HEK293 (cell line): ENCODE results near the gene KCNMB1.
A peak's percentile ranks its signal among the peaks of the same experiment; 100 is the strongest.

Experiments
- CTCF ChIA-PET: fragments of 350-600 bp; formaldehyde crosslinking; extraction: SDS; loops from one replicate; lab custom pipeline; 2021; ENCODE audit warnings: antibody characterized with exemption; lab: Yijun Ruan, JAX
- POLR2A ChIA-PET: fragments of 300-600 bp; formaldehyde crosslinking; extraction: SDS; loops from one replicate; lab custom pipeline; 2020; ENCODE audit warnings: antibody characterized with exemption, inconsistent platforms; lab: Yijun Ruan, JAX
- H3K27ac ChIP-seq: fragments of 200-500 bp; sonication (Bioruptor generic); 2 replicates; pipeline ENCODE4 v1.5.1; 2014; ENCODE audit warnings: low read depth, low read length, control low read depth, inconsistent platforms; ENCODE audit errors: extremely low read depth
- H3K36me3 ChIP-seq, 2 experiments: fragments of 200-500 bp in 1 of 2; sonication (Bioruptor generic) in 1 of 2; 1 replicate in 1 of 2; 2 replicates in 1 of 2; pipeline ENCODE4 v1.5.1; 2014 to 2017; ENCODE audit warnings: inconsistent platforms in 2 of 2, low read length in 2 of 2; ENCODE audit not compliant: control insufficient read depth in 2 of 2, insufficient read depth in 1 of 2
- H3K4me1 ChIP-seq: fragments of 200-500 bp; sonication (Bioruptor generic); 2 replicates; pipeline ENCODE4 v1.5.1; 2014; ENCODE audit warnings: mild to moderate bottlenecking, low read length, inconsistent platforms; ENCODE audit not compliant: control insufficient read depth, insufficient read depth
- H3K4me3 ChIP-seq: 2 replicates; pipeline ENCODE4 v1.5.1; 2011; ENCODE audit warnings: low read depth, mild to moderate bottlenecking, control low read depth, low read length, moderate library complexity
- H3K9me3 ChIP-seq: fragments of 200-500 bp; sonication (Bioruptor generic); 2 replicates; pipeline ENCODE4 v1.5.1; 2014; ENCODE audit warnings: low read depth, low read length, inconsistent platforms; ENCODE audit not compliant: control insufficient read depth, insufficient read depth
- EGR2 ChIP-seq: fragments of 450-650 bp; formaldehyde crosslinking; IDR thresholded peaks from 2 replicates; pipeline ENCODE4 v1.5.1; 2016; ENCODE audit warnings: low read depth, missing biosample characterization, missing genetic modification characterization
- GFI1B ChIP-seq: fragments of 450-650 bp; formaldehyde crosslinking; IDR thresholded peaks from 2 replicates; pipeline ENCODE4 v1.5.1; 2016; ENCODE audit warnings: missing biosample characterization, missing genetic modification characterization
- KLF7 ChIP-seq: fragments of 450-650 bp; formaldehyde crosslinking; IDR thresholded peaks from 2 replicates; pipeline ENCODE4 v1.5.1; 2016; ENCODE audit warnings: missing biosample characterization, missing genetic modification characterization, borderline replicate concordance
- PATZ1 ChIP-seq: fragments of 450-650 bp; formaldehyde crosslinking; IDR thresholded peaks from 2 replicates; pipeline ENCODE4 v1.5.1; 2016; ENCODE audit warnings: missing biosample characterization, missing genetic modification characterization
- PRDM6 ChIP-seq: fragments of 450-650 bp; formaldehyde crosslinking; IDR thresholded peaks from 2 replicates; pipeline ENCODE4 v1.5.1; 2017; ENCODE audit warnings: missing biosample characterization, missing genetic modification characterization
- RBAK ChIP-seq: fragments of 450-650 bp; formaldehyde crosslinking; IDR thresholded peaks from 2 replicates; pipeline ENCODE4 v1.5.1; 2016; ENCODE audit warnings: missing biosample characterization, missing genetic modification characterization
- SALL2 ChIP-seq: fragments of 450-650 bp; formaldehyde crosslinking; IDR thresholded peaks from 2 replicates; pipeline ENCODE4 v1.5.0; 2017; ENCODE audit warnings: missing biosample characterization, mild to moderate bottlenecking, missing genetic modification characterization, borderline replicate concordance
- YY1 ChIP-seq: fragments of 450-650 bp; formaldehyde crosslinking; IDR thresholded peaks from 2 replicates; pipeline ENCODE4 v1.5.1; 2018; ENCODE audit warnings: missing biosample characterization, missing genetic modification characterization
- ZBTB44 ChIP-seq: fragments of 450-650 bp; IDR thresholded peaks from 2 replicates; pipeline ENCODE4 v1.5.1; 2018; ENCODE audit warnings: missing biosample characterization, mild to moderate bottlenecking, missing genetic modification characterization
- ZEB2 ChIP-seq: fragments of 450-650 bp; formaldehyde crosslinking; IDR thresholded peaks from 2 replicates; pipeline ENCODE4 v1.5.1; 2016; ENCODE audit warnings: missing biosample characterization, missing genetic modification characterization
- ZNF121 ChIP-seq: fragments of 450-650 bp; formaldehyde crosslinking; IDR thresholded peaks from 2 replicates; pipeline ENCODE4 v1.5.1; 2016; ENCODE audit warnings: missing biosample characterization, missing genetic modification characterization
- ZNF211 ChIP-seq: fragments of 450-650 bp; formaldehyde crosslinking; IDR thresholded peaks from 2 replicates; pipeline ENCODE4 v1.5.1; 2016; ENCODE audit warnings: low read depth, missing biosample characterization, missing genetic modification characterization
- ZNF221 ChIP-seq: fragments of 450-650 bp; formaldehyde crosslinking; IDR thresholded peaks from 2 replicates; pipeline ENCODE4 v1.5.1; 2017; ENCODE audit warnings: missing biosample characterization, missing genetic modification characterization, borderline replicate concordance
- ZNF292 ChIP-seq: fragments of 450-650 bp; formaldehyde crosslinking; IDR thresholded peaks from 2 replicates; pipeline ENCODE4 v1.5.1; 2016; ENCODE audit warnings: low read depth, missing biosample characterization, missing genetic modification characterization, borderline replicate concordance
- ZNF394 ChIP-seq: fragments of 450-650 bp; formaldehyde crosslinking; IDR thresholded peaks from 2 replicates; pipeline ENCODE4 v1.5.1; 2016; ENCODE audit warnings: missing biosample characterization, missing genetic modification characterization, mild to moderate bottlenecking, moderate library complexity, borderline replicate concordance
- ZNF398 ChIP-seq: fragments of 450-650 bp; formaldehyde crosslinking; IDR thresholded peaks from 2 replicates; pipeline ENCODE4 v1.5.1; 2017; ENCODE audit warnings: missing biosample characterization, missing genetic modification characterization
- ZNF449 ChIP-seq: fragments of 450-650 bp; formaldehyde crosslinking; IDR thresholded peaks from 2 replicates; pipeline ENCODE4 v1.5.1; 2017; ENCODE audit warnings: missing biosample characterization, mild to moderate bottlenecking, missing genetic modification characterization, moderate library complexity
- ZNF558 ChIP-seq: fragments of 450-650 bp; formaldehyde crosslinking; IDR thresholded peaks from 2 replicates; pipeline ENCODE4 v1.5.1; 2016; ENCODE audit warnings: missing biosample characterization, missing genetic modification characterization
- ZNF747 ChIP-seq: fragments of 450-650 bp; formaldehyde crosslinking; IDR thresholded peaks from 2 replicates; pipeline ENCODE4 v1.5.1; 2016; ENCODE audit warnings: missing biosample characterization, missing genetic modification characterization
- ZNF776 ChIP-seq: fragments of 450-650 bp; formaldehyde crosslinking; IDR thresholded peaks from 2 replicates; pipeline ENCODE4 v1.5.0; 2017; ENCODE audit warnings: missing biosample characterization, missing genetic modification characterization, borderline replicate concordance

Gene KCNMB1

GRCh38 chr5:170345971-170346370 is 43.2 kb downstream of the KCNMB1 start:
- Histone ChIP-seq H3K27ac (no peak overlapping the region), H3K4me3 (no peak overlapping the region), H3K9me3 (no peaks in the 10 kb centered on the region), H3K36me3 (no peaks in the 10 kb centered on the region), H3K4me1 (no peaks in the 10 kb centered on the region)
- ChIA-PET POLR2A (no interaction called here), CTCF (no interaction called here)
- TF ChIP-seq ZNF211 (no peak), ZNF398 (tag by site-specific recombination) (no peak), ZNF558 (tag by site-specific recombination) (peak; percentile 96), ZNF221 (tag by site-specific recombination) (no peak), ZNF747 (tag by site-specific recombination) (no peak)

- TF ChIP-seq SALL2, result no peak
- TF ChIP-seq ZBTB44 (tag by site-specific recombination), result no peak
- TF ChIP-seq ZNF449, result no peak
- TF ChIP-seq GFI1B, result no peak
- no peak for TF ChIP-seq PRDM6 (tag by site-specific recombination)
- no peak for TF ChIP-seq PATZ1 (tag by site-specific recombination)
- no peak for TF ChIP-seq ZEB2
- no peak for TF ChIP-seq EGR2 (tag by site-specific recombination)
- no peak for TF ChIP-seq ZNF121 (tag by site-specific recombination)
- TF ChIP-seq KLF7, result no peak
- TF ChIP-seq ZNF394 (tag by site-specific recombination), result no peak
- TF ChIP-seq RBAK, result no peak
- no peak for TF ChIP-seq ZNF776 (tag by site-specific recombination)
- no peak for TF ChIP-seq YY1 (tag by site-specific recombination)
- no peak for TF ChIP-seq ZNF292 (tag by site-specific recombination)
- no peaks in the 10 kb centered on the region for H3K9me3 ChIP-seq
- H3K27ac ChIP-seq, result no peak overlapping the region
- no peaks in the 10 kb centered on the region for H3K36me3 ChIP-seq
- H3K4me3 ChIP-seq, result no peak overlapping the region
- POLR2A ChIA-PET, result no interaction called here
- H3K4me1 ChIP-seq, result no peaks in the 10 kb centered on the region
- CTCF ChIA-PET, result no interaction called here
These were observed 46.0 kb downstream of the KCNMB1 start for GRCh38 chr5:170343177-170343576.
